ENCODE data around the gene FANCI. TPM values are rescaled to one million over a fixed set of nuclear protein-coding genes. Genes with fewer than 3 reads are reported as not detected.

The FANCI gene
- total RNA-seq, 4 donors from 2014 or later = 0.67 to 1.8 (median 1.5) TPM

DNA sequence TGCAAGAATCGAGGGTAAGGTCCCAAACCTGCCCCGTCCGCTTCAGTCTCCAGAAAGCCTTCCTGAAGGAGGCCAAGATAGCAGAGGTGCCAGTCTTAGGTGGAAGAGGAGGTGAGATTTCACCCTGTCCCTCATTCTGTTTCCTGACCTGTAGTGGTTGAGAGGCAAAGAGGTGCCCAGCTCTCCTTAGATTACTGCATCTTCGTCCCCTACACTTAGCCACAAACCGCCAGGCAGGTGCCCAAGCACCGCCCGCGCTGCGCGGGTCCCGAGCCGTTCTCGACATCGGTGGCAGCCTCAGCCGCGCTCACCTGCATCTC, 114.6 kb downstream of the FANCI start:
- DNase-seq = no peak
- Histone ChIP-seq H3K4me3 (replicated peaks in 1 of 3) (peak overlapping the region in 1 of 3 donors; percentile 37), H3K27me3 (peaks cover 23% of the 10 kb centered on the region), H3K9me3 (no peaks in the 10 kb centered on the region), H3K27ac (no peak overlapping the region), H3K4me1 (peaks cover 7 to 16% of the 10 kb centered on the region in 2 donors), H3K36me3 (no peaks in the 10 kb centered on the region)
- intact Hi-C loops (cut with DNase I) = loop anchor here (2.0 kb wide), 1 partner anchor 68 kb away; no protein-coding TSS in a partner anchor
- TF ChIP-seq POLR2A (IDR thresholded peaks at IDR 0.05) = no peak
- no peak for TF ChIP-seq CTCF (IDR thresholded peaks at IDR 0.05)
- 0 to 13% methylated on average over 12 to 13 of the region's 16 CpGs for WGBS, 2 donors

DNA sequence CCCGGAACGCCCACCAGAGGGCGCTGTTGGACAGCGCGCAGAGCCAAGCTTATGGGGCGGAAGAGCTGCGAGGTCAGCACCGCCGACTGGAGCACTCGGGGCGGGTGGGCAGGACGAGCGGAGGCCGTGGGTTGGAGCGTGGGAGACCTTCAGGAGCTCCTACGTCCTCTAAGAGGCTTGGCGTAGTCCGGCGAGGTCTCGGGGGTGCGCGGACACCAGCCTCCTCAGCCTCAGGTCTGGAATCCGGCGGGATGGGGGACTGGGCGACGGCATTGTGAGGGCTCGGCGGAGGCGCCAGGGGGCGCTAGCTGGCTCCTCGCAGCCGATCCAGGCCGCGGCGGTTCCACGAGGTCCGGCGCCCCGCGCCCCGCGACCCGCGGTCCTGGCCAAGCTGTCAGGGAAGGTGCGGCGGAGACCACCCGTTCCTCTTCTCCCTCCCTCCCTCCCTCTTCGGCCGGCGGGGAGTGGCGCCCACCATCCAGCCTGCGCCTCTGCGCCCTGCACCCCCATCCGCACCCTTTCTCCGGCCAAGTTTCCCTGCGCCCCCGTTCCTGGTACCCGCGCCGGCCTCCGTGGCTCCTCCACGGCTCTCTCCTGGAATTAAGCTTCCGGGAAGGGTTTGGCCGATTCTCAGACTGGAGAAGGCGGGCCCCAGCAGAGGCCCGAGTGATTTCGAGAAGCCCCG, 115.1 kb downstream of the FANCI start:
- Histone ChIP-seq H3K27me3 (peaks cover 23% of the 10 kb centered on the region), H3K4me3 (replicated peaks in 1 of 3) (peak overlapping the region in 1 of 3 donors; percentile 37), H3K4me1 (peaks cover 7 to 16% of the 10 kb centered on the region in 2 donors), H3K27ac (no peak overlapping the region), H3K36me3 (no peaks in the 10 kb centered on the region), H3K9me3 (no peaks in the 10 kb centered on the region)
- WGBS, 2 donors = 7 to 8% methylated on average over 18 to 28 of the region's 68 CpGs
- peak; percentile 58 to 69 for DNase-seq
- intact Hi-C loops (cut with DNase I) = loop anchor here (2.0 kb wide), 1 partner anchor 68 kb away; no protein-coding TSS in a partner anchor
- TF ChIP-seq POLR2A (IDR thresholded peaks at IDR 0.05) = no peak
- TF ChIP-seq CTCF (IDR thresholded peaks at IDR 0.05) = peak; percentile 92 to 99 (median 96)

DNA sequence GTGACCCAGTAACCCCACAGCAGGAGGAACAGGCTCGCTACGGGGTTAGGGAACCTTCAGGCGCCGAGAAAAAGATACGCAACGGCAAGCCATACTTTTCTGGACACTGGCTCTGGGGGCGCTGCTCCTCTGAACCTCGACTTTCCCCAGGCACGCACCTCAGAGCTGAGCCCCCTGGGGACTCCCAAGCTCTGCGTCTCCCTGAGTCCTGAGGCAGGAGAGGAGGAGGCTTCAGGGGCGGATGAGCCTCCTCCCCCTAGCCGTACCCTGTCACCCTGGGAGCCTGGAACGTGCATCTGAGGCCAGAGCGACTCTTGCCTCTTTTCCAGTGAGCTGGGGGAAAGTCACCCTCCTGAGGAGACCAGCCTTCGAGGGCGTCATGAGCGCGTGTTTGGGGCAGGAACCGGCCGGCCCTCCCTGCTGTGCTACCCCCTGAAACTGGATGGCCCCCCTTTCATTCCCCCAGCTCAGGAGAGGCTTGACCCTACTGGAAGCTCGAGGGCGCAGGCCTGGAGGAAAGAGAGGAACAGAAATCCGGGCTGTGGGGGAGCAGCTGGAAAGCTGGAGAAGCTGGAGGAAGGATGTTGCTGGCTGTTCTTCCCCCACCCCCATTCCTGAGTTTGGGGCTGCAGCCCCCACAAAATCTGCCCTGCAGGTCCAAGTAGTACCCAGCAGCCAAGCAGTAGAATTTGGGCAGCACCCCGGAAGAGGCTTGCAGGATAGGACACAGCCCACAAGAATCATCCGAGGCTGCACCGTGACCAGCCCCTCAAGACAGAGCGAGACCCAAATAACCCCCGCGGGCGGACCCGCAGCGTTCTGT, 115.9 kb downstream of the FANCI start:
- Histone ChIP-seq H3K36me3 (no peaks in the 10 kb centered on the region), H3K9me3 (no peaks in the 10 kb centered on the region), H3K27ac (no peak overlapping the region), H3K4me1 (peaks cover 7 to 16% of the 10 kb centered on the region in 2 donors), H3K4me3 (replicated peaks in 1 of 3) (peak overlapping the region in 1 of 3 donors; percentile 37), H3K27me3 (peaks cover 23% of the 10 kb centered on the region)
- 8 to 11% methylated on average over 21 to 24 of the region's 32 CpGs for WGBS, 2 donors
- TF ChIP-seq CTCF (IDR thresholded peaks at IDR 0.05) (no peak), POLR2A (IDR thresholded peaks at IDR 0.05) (no peak)
- intact Hi-C loops (cut with DNase I) = loop anchor here (2.0 to 5.0 kb wide), 2 partner anchors 58 to 67 kb away; no protein-coding TSS in a partner anchor
- DNase-seq = no peak

DNA sequence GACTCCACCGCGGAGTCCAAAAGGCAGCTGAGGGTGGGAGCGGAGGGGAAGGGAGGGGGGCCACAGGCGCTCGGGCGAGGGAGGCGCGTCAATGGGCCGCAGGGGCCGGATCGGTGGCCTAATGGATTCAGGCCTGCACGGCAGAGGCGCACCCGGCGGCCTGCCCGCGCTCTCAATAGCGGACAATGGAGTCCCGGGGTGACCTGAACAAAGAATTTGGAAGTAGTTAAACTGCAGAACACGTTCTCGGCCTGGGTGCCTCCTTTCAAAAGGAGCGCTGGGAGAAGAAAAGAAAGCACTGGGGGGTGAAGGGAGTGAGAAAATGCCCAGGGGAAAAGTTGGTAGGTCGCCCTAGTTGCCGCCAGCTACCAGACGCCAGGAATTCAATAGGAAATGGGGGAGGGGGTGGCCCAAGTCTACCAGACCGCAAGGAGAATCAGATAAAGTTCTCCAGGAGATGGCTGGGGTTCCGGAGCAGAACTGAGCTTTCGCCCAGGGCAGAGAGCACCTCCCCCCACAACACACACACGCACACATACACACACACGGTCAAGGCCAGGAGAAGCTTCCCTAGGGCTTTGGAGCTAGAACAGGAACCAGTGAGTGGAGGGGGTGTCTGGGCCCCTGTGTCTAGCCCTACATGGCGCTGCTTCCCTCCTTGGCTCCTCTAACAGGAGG, 116.7 kb downstream of the FANCI start:
- H3K27me3 ChIP-seq = peaks cover 28% of the 10 kb centered on the region
- H3K9me3 ChIP-seq = no peaks in the 10 kb centered on the region
- H3K4me1 ChIP-seq = peaks cover 7 to 16% of the 10 kb centered on the region in 2 donors
- no peak for TF ChIP-seq POLR2A (IDR thresholded peaks at IDR 0.05)
- no peak for TF ChIP-seq CTCF (IDR thresholded peaks at IDR 0.05)
- intact Hi-C loops (cut with DNase I) = loop anchor here (5.0 kb wide), 1 partner anchor 57 kb away; no protein-coding TSS in a partner anchor
- 3 to 9% methylated on average over 25 to 30 of the region's 31 CpGs for WGBS, 2 donors
- no peak for DNase-seq
- H3K4me3 ChIP-seq (replicated peaks in 1 of 3) = no peak overlapping the region
- H3K27ac ChIP-seq = no peak overlapping the region
- no peaks in the 10 kb centered on the region for H3K36me3 ChIP-seq
